CD1c-positive myeloid dendritic cell (primary cell): ENCODE measurements around the gene DAO.
A peak's percentile ranks its signal among the peaks of the same experiment; 100 is the strongest.

ENCODE experiments used
- DNase-seq: peaks from one replicate; pipeline ENCODE4 v3.0.0-alpha.2; 2016; ENCODE audit errors: extremely low spot score

Gene DAO

GRCh38 chr12:108918960-108919642 is 39.2 kb downstream of the DAO start:
- DNase-seq = no peak

DNA sequence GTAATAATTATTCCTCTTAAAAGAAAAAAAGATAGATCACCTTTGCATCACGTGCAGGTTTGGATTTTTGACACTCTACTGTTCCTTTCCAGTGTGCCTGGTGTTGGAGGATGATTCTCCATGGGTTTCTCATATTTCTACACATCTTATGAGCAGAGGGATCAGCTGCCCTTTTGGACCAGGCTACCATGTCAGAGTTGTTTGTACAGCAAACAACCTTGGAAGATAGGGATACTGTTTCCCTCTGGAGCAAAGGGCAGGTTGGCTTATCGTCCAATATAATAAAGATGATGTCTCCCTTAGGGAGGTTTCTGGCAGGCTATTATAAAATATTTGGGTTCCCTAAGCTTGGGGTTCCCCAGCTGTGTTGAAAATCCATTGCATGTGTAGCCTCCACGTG is 42.1 kb downstream of the DAO start:
- DNase-seq = no peak

GRCh38 chr12:108922918-108923317 is 43.0 kb downstream of the DAO start:
- DNase-seq = no peak

GRCh38 chr12:108928695-108929094 is 48.8 kb downstream of the DAO start:
- no peak for DNase-seq

DNA sequence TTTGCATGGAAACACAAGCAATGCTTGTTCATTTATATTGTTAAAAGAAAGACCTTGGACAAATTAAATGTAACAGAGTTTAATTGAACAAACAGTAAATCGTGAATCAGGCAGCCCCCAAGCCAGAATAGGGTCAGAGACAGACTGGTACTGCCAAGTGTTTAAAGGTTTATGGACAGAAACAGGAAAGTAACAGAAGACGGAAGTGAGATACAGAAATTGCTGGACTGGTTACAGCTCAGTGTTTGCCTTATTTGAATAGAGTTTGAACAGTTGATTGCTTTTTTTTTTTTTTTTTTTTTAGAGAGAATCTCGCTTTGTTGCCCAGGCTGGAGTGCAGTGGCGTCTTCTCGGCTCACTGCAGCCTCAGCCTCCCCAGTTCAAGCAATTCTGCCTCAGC is 50.3 kb downstream of the DAO start:
- peak; percentile 39 for DNase-seq

GRCh38 chr12:108930756-108931155 is 50.9 kb downstream of the DAO start:
- DNase-seq = no peak

GRCh38 chr12:108933949-108934348 is 54.1 kb downstream of the DAO start:
- no peak for DNase-seq

- no peak for DNase-seq
Observed at GRCh38 chr12:108935159-108935763, 55.4 kb downstream of the DAO start.

DNA sequence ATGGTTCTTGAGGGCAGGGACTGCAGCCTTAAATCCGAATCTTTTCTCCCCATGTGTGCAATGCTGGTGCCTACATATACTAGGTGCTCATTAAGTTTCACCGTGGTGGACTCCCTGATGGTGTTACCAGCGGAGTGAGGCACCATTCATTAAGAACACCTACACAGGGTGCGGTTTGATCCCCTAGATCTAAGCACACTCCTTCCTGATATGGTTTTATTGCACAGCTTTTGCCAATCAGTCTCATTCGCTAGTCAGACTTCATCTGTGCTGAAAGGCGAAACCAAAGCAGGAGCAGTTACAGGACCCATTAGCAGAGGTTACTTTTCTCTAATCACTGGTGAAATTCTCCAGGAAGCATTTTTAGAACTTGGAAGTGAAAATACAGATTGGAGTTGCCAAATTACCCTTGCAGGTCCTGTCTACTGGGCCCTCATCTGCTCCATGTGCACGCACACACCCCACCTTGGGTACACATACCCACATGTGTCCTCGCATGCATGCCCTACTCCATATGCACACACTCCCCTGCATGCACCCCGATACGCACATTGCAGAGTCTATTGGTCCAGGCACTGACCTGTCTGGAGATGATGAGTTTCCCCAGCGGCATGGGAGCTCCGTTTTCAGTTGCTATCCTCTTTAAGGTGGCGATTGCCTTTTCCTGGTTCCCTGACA is 58.5 kb downstream of the DAO start:
- no peak for DNase-seq

DNA sequence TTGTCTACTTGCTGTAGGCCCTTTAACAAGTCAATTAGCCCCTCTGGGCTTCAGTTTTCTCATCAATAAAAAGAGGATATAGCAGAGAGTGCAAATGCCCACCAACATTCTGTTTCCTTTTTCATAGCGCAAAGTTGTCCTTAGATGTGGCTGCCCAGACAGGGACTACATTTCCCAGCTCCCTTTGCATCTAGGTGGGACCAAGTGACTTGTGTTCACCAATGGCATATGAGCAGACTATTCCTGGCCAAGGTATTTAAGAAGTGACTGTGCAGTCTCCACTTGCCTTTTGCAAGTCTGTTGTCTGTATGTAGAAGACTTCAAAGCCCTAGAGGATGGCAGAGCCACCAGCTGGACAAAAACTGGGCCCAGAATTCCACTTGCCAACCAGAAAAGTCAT is 59.7 kb downstream of the DAO start:
- peak; percentile 48 for DNase-seq

GRCh38 chr12:108940138-108940537 is 60.2 kb downstream of the DAO start:
- no peak for DNase-seq

DNA sequence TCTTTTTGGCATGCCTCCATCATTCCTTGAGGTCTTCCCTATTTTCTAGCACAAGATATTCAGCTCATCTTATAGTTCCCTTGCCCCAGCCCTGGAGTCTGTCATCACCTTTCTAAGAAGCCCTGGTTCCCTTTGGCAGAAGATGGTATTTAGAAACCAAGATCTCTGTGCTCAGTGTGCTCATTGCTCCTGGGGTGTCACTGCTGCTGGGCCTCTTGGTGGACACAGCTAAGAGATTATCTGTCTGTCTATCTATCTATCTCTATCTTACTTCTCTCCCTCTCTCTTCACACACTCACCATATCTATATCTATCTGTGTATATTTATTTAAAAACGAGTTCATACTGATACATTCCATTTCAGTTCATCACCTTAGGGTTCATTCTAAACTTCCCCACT is 67.2 kb downstream of the DAO start:
- DNase-seq = no peak

DNA sequence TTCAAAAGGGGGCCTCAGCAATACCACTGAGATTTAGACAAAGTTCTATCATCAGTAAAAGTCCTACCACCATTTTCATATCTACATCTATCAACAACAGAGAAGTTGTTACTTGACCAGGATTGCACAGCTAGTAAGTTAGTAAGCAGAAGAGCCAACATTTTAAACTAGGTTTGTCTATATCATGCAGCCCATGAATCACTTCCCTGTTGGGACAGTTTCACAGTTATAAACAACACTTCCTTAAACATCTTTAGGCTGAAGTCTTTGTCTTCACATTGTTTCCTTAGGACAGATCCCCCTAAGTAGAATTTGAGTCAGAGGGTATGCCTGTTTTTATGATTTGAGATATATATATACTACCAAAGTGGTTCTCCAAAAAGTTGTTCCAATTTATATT is 68.5 kb downstream of the DAO start:
- peak; percentile 70 for DNase-seq

DNA sequence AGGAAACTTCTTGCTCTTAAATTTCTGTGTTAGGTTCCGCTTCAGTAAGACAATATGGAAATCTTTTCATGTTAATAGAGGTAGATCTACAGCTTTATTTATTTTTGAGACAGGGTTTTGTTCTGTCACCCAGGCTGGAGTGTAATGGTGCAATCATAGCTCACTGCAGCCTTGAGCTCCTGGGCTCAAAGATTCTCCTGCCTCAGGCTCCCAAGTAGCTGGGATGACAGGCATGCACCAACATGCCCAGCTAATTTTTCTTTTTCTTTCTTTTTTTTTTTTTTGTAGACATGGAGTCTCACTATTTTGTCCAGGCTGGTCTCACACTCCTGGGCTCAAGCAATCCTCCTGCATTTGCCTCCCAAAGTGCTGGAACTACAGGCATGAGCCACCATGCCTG is 70.1 kb downstream of the DAO start:
- DNase-seq = no peak
